ENCODE measurements around the gene PPP3CA.
A peak's percentile ranks its signal among the peaks of the same experiment; 100 is the strongest.

Gene PPP3CA

DNA sequence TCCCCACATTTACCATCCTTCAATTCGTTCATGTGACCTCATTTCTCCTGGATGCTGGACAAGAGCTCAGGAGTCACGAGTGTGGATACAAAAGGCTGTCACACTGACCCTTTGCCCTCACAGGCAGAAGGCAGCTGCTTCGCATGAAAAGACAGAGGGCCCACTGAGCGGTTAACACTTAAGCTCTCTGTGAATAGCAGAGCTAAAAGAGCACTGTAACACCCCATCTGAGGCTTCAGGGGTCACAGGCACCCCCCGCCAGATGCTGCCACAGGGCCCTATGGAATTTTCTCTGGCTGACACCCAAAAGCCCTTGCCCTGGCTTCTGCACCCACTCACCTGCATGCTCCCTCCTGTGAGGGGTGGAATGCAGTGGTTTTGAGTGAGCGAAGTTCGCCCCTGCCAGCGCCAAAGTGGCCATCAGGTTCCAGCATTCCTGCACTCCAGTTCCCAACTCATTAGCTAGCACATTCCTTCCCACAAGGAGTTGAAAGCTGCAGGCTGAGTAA, 360.9 kb downstream of the PPP3CA start:
- no peak for DNase-seq

DNA sequence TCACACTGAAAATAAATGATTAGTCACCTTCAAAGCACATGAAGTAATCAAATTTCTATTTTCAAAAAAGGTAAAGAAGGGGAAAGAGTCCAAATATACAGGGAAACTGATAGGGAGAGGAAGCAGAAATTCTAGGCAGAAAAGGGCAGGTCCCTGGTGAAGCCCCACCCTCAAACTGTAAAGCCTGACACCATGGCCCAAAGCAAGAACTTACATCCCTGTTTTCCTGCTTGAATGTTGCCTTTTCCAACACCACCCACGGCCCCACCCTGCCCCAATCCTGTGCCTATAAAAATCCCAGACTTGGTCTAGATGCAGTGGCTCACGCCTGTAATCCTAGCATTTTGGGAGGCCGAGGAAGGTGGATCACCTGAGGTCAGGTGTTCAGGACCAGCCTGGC, 361.8 kb downstream of the PPP3CA start:
- DNase-seq: no peak

DNA sequence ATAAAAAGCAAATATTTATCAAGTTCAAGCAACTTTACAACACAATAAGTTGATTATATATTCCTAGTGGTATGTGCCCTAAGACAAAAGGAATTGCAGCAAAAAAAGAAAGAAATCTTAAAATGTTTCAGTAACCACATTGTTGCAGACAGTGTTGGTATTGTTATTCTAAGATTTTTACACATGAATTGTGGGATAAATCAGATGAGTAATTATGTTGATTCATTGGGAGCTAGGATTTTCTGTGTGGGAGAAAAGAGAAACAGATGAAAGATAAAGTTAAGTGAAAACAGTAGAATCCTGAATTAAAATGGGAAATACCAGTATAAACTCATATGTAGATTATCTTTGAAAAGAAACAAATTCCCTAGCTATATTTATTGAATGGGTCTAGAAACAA, 362.4 kb downstream of the PPP3CA start:
- DNase-seq: peak in 1 of 3 donors; percentile 5

DNA sequence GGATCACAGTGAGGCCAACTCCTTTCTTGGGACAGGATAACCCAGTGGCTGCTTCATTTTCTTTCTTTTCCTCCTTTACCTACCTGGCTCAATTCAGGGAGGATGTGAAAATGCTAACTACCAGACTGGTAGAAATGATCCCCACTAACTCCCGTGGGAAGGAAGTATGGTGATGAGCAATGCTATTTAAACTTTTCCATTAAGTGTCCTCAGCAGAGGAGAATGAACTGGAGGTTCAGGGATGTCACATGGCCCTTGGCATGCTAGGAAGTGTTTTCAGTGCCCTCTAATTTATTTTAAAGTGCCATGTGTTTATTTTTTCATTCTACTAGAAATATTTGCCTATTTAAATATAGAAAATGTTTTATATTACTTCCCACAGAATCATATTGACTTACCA, 363.9 kb downstream of the PPP3CA start:
- peak in 2 of 3 donors; percentile 4 to 5 for DNase-seq

DNA sequence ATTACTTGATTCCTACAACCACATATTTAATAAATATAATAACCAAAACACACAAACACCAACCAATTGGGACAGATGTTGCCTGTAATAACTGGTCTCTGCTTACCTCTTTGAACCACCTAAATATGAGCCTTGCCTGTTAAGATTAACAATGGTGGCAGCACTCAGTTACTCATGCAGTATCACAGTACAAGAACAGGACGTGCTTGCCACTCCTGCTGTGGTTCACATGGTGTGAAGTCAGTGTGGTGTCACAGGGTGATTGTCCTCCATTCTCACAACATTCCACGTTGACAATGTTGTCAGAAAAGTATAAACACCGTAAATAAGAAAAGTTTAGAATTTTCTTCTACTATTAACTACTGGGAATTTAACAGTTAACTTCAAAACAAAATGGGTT, 365.0 kb downstream of the PPP3CA start:
- DNase-seq: peak in 1 of 3 donors; percentile 14

DNA sequence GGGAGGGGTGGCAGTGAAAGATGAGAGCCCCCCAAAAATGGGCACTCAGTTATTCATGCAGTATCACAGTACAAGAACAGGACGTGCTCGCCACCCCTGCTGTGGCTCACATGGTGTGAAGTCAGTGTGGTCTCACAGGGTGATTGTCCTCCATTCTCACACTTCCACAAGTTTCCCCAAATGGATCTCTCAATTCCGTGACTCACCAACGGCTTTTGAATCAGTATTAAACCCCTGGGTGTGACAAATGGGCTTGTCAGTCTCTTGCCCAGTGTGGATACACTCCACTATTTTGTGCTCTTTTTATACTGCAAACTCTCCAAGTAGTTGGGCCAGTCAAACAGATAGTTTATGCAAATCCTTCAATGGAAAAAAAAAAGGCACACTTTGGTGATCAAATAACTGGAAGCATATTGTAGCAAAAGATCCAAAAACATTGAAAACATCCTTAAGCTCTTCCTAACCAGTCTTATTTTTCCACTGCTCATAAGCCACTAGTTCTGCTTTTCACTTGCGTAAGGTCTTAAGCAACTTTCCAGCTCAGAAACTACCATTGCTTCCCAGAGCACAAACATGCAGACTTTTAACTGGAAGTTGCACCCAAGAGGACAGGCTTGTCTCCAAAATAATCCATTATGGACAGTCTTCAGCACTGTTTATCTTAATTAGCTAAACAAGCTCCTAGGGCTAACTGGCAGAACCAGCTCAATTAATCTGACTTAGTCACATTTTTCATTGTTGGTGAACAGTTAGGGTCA, 365.7 kb downstream of the PPP3CA start:
- peak; percentile 71 to 88 (median 84) for DNase-seq

DNA sequence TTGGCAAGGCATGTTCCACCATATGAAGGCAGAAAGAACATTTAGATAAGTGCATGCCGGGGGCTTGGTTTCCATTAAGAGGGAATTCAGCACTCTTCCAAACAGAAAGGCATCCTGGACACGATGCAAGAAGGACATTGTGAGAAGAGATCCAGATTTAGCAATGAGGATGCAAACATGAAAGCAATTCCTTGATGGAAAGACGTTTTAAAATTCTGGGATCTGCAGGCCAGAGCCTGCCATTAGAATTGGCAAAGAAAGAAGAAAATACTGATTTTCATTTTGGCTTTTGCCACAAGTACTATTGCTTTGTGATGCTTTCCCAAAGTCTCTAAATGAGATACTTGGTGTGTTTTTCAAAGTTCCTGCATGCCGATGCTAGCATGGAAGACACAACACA, 367.6 kb downstream of the PPP3CA start:
- DNase-seq: no peak

DNA sequence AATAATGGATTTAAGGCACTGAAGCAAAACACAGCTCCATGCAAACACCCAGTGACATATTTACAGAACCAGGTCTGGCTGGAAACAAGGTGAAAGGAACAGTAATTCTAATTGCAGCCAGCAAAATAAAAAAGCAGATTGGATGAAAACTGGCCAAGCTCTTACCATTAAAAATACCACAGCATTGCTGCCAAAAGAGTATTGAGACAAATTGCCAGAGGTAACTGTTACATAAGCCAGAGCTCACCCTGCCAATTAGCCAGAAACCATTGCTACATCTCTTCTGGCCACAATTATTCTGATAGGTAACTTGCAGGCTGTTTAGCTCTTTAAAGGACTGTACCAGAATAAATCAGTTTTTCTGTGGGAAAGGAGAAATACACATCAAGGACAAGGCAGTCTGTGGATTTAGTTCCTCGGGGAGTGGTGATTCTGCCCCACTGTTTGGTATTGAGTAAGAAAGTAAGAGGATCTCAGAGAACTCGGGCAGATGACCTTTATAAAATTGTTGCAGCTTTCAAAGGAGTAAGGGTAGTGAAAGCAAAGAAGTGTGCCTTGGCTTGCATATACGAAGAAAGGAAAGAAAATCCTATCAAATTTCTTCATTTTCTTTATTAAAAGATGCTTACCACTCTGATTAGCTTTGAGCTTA, 369.5 kb downstream of the PPP3CA start:
- no peak for DNase-seq

DNA sequence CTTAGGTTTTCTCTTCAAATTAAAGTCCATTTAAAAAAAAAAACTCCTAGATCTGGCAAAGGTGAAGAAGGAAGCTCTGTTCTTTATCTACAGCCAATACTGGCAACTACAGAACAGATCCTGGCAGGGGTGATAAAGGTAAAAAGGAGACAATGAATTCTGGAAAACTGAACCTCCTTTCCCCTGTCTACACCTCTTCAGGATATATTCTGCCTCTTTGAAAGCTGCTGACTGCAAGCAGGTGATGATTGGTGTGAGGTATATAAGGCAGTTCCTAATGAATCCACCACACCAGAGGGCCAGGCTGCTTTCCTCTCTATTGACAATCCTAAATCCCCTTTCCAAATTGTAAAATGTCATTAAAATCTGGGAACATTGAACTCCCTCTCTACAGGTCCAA, 370.1 kb downstream of the PPP3CA start:
- DNase-seq: no peak

Data from suppressor macrophage treated with lipopolysaccharide for 1 hour (primary cell).